BE2C (cell line): ENCODE results near the gene QRICH1.

Experiments
- DNase-seq: peaks from one replicate; pipeline ENCODE4 v3.0.0-alpha.2; 2020
- H3K27me3 ChIP-seq: fragments of 250-450 bp; sonication (Bioruptor Pico); 2 replicates; pipeline ENCODE4 v1.5.1; 2020; ENCODE audit warnings: mild to moderate bottlenecking
- H3K36me3 ChIP-seq: fragments of 250-450 bp; sonication (Bioruptor Pico); 2 replicates; pipeline ENCODE4 v1.5.1; 2020; ENCODE audit warnings: mild to moderate bottlenecking
- H3K4me1 ChIP-seq: fragments of 250-450 bp; sonication (Bioruptor Pico); 2 replicates; pipeline ENCODE4 v1.5.1; 2020
- H3K4me3 ChIP-seq: 2 replicates; pipeline ENCODE4 v1.5.1; 2011; ENCODE audit warnings: low read depth, low read length
- H3K9me3 ChIP-seq: fragments of 250-450 bp; sonication (Bioruptor Pico); 2 replicates; pipeline ENCODE4 v1.5.1; 2020
- TF ChIP-seq, protein P1 (sequence below): IDR thresholded peaks from 2 replicates; pipeline ENCODE4 v1.5.1; 2012; ENCODE audit warnings: mild to moderate bottlenecking, low read depth, low read length

Gene QRICH1

DNA sequence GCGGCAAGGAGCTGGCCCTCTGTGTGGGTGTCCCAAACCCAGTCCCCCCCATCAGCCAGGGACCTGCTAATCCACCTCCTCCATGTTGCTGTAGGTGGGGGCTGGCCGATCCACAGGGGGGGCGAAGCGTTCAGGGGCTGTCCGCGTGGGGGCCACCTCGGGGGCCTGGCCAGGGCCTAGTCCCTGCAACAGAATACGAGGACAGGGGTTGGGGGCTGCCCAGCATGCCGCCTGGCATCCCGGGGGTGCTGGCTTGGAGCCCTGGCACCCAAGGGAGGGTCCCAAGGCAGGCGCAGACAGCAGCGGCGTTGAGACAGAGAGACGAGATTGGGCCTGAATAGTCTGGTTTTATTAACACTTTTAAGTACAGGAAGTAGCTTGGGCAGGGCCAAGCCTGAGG, 14.5 kb upstream of the QRICH1 start:
- DNase-seq, result no peak
- no peaks in the 10 kb centered on the region for H3K9me3 ChIP-seq
- TF ChIP-seq, protein P1, sequence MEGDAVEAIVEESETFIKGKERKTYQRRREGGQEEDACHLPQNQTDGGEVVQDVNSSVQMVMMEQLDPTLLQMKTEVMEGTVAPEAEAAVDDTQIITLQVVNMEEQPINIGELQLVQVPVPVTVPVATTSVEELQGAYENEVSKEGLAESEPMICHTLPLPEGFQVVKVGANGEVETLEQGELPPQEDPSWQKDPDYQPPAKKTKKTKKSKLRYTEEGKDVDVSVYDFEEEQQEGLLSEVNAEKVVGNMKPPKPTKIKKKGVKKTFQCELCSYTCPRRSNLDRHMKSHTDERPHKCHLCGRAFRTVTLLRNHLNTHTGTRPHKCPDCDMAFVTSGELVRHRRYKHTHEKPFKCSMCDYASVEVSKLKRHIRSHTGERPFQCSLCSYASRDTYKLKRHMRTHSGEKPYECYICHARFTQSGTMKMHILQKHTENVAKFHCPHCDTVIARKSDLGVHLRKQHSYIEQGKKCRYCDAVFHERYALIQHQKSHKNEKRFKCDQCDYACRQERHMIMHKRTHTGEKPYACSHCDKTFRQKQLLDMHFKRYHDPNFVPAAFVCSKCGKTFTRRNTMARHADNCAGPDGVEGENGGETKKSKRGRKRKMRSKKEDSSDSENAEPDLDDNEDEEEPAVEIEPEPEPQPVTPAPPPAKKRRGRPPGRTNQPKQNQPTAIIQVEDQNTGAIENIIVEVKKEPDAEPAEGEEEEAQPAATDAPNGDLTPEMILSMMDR, result no peak
- no peak overlapping the region for H3K4me3 ChIP-seq
- no peaks in the 10 kb centered on the region for H3K27me3 ChIP-seq
- peaks cover 10% of the 10 kb centered on the region for H3K36me3 ChIP-seq
- H3K4me1 ChIP-seq, result no peaks in the 10 kb centered on the region

DNA sequence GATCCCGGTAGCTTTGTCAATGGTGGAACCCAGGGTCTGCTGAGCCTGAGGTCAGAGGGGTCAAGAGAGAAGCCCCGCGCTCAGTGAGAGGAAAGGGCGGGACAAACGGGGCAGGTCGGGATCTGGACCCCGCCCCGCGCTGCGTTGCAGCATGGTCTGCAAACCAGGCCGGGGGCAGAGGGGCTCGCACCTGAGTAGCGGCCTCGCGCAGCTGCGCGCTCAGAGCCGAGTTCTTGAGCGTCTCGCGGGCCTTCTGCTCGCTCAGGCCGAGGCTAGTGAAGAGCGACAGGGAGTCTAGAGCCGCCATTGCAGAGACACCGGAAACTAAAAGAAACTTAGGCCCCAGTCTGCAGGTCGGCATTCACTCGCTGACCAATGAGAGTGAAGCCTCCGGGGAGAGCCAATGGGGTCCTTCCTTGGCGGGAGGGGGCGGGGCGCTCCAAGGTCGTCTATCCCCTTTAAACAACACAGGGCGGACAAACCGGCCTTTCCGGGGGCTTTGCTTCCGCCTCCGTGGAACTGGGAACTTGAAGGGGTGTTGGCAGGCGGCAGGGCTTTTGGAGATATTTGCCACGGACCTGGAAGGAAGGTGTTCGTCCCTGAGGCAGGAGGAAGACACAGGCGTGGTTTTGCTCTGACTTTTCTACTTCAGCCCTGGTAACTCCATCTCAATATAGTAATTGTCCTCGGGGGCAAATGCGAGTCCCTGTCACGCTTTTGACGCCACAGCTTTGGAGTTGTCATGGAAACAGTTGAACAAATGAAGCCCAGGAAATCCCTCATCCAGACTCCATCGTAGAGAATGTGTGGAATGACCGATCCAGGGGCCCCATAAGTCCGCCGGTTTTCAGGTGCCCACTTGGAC, 10.8 kb upstream of the QRICH1 start, which contains the start of gene QARS1:
Gene QARS1, minus strand, starts transcription at position 331 of the 865 bp plus-strand sequence. Its CDS starts 24 bp downstream, at position 307.
- no peaks in the 10 kb centered on the region for H3K27me3 ChIP-seq
- peak; percentile 89 for DNase-seq
- H3K4me1 ChIP-seq, result no peaks in the 10 kb centered on the region
- no peaks in the 10 kb centered on the region for H3K9me3 ChIP-seq
- H3K36me3 ChIP-seq, result peaks cover 12% of the 10 kb centered on the region
- peak within 1 kb of the TSS; percentile 78 for H3K4me3 ChIP-seq
- TF ChIP-seq, protein P1, result no peak

DNA sequence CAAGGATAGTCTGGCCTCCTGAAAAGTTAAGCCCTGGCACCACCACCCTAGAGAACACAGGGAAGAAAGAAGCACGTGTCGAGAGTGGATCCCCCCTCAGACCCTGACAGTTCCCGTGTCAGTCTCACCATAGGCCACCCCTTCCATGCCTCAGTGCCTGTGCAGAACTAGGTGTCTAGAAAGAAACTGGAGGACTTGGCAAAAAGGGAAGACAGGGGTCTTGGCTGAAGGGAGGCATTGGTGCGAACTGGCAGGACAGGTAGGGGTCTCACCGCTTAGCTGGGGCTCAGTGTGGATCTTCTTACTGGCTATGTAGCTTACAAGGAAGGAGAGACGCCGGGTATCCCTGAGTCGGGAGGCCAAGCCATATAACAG, 10.2 kb upstream of the QRICH1 start:
- no peaks in the 10 kb centered on the region for H3K27me3 ChIP-seq
- peak overlapping the region; percentile 78 for H3K4me3 ChIP-seq
- DNase-seq, result no peak
- no peaks in the 10 kb centered on the region for H3K9me3 ChIP-seq
- peaks cover 1% of the 10 kb centered on the region for H3K4me1 ChIP-seq
- peaks cover 18% of the 10 kb centered on the region for H3K36me3 ChIP-seq
- TF ChIP-seq, protein P1, result no peak

DNA sequence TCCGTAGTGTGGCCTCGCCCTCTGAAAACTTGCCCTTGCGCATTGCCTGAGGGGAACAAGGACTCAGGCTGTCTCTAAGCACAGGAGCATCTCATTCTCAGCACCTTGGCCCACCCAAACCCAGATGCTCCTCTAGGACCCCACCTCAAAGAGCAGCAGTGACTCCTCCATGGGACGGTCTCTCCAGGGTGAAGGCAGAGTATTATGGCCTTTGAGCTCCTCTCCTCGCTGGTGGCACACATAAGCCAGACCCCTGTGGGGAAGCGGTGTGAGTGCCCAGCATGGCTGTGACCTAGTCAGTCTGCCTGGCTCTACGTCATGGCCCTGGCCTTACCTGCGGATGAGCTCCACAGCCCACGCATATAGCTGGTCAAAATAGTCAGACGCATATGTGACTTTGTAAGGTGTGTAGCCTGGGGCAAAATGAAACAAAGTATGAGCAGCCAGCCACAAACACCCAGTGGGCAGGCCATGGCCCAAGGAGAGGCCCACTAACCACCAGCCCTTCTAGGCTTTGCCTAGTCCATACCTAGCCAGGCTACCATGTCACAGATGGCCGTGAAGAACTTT, 6.3 kb upstream of the QRICH1 start:
- Histone ChIP-seq H3K4me1 (peaks cover 6% of the 10 kb centered on the region), H3K4me3 (no peak overlapping the region), H3K27me3 (no peaks in the 10 kb centered on the region), H3K36me3 (peaks cover 23% of the 10 kb centered on the region), H3K9me3 (no peaks in the 10 kb centered on the region)
- TF ChIP-seq, protein P1, result no peak
- no peak for DNase-seq

DNA sequence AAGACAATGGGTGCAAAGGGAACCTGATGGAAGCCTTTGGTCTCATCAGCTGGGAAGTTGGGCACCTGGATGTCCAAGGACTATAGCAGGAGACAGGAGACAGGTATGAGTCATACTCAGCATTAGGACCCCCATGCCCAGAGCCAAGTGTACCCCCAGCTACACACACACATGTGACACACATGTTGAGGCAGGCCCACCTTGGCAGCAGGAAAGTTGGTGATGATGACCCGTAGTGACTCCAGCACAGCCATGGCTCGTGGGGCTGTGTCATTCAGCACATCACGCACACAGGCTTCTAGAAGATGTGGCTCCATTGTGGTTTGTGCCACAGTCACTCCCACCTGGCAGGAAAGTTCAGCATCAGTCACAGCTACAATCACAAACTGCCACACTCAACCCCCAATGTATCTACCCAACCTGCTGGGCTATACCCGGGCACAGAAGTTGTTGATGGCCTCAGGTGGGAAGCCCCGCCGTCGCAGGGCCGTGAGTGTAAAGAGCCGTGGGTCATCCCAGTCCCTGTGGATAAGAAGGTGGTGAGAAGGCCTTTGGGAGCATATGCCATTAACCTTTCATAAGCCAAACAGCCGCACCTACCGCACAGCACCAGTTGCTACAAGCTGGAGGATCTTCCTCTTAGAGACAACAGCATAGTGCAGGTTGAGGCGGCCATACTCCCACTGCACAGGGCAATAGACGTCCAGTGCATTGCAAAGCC, 5.2 kb upstream of the QRICH1 start:
- TF ChIP-seq, protein P1, result no peak
- Histone ChIP-seq H3K4me1 (peaks cover 6% of the 10 kb centered on the region), H3K4me3 (no peak overlapping the region), H3K27me3 (no peaks in the 10 kb centered on the region), H3K9me3 (no peaks in the 10 kb centered on the region), H3K36me3 (peaks cover 23% of the 10 kb centered on the region)
- DNase-seq, result no peak
